Activated CD4-positive, CD25-positive, alpha-beta regulatory T cell treated with anti-CD3 and anti-CD28 coated beads, Interleukin-2, amount 50 U/mL, for 24 hours (primary cell): ENCODE measurements around the gene NUP93.

Experiments used
- ATAC-seq, 2 donors: fragments of 150-1000 bp; cut with Tn5 transposase; one replicate each; pipeline ENCODE4 v1.10.0; 2021; ENCODE audit warnings: mild to moderate bottlenecking in 1 of 2, moderate library complexity in 1 of 2

NUP93 gene

GRCh38 chr16:56729735-56730662, at the start of gene NUP93:
Gene NUP93, plus strand, starts transcription at chr16:56730129. Its CDS starts 18,119 bp downstream, at chr16:56748248.
- ATAC-seq, result peak; percentile 90 to 92

GRCh38 chr16:56681939-56682702, 47.8 kb upstream of the NUP93 start, which contains the start of gene MT1X:
Gene MT1X, plus strand, starts transcription at chr16:56682470. Its CDS starts 71 bp downstream, at chr16:56682541.
- ATAC-seq, result peak; percentile 99

- peak in 1 of 2 donors; percentile 4 for ATAC-seq
Measured at GRCh38 chr16:56682703-56683397, 47.1 kb upstream of the NUP93 start.

- ATAC-seq, result no peak
Measured at GRCh38 chr16:56683424-56684172, 46.3 kb upstream of the NUP93 start.

- ATAC-seq, result no peak
Measured at GRCh38 chr16:56684256-56684925, 45.5 kb upstream of the NUP93 start.

- ATAC-seq, result no peak
Measured at GRCh38 chr16:56684926-56685590, 44.9 kb upstream of the NUP93 start.

- ATAC-seq, result no peak
Measured at GRCh38 chr16:56686758-56687157, 43.2 kb upstream of the NUP93 start.

- ATAC-seq, result no peak
Measured at GRCh38 chr16:56688762-56689161, 41.2 kb upstream of the NUP93 start.

- ATAC-seq, result no peak
Measured at GRCh38 chr16:56689171-56689570, 40.8 kb upstream of the NUP93 start.

- no peak for ATAC-seq
Measured at GRCh38 chr16:56690420-56691122, 39.4 kb upstream of the NUP93 start.

- no peak for ATAC-seq
Measured at GRCh38 chr16:56691885-56692284, 38.0 kb upstream of the NUP93 start.

GRCh38 chr16:56695246-56695645, 34.7 kb upstream of the NUP93 start:
- ATAC-seq, result no peak

- no peak for ATAC-seq
Measured at GRCh38 chr16:56697456-56698155, 32.3 kb upstream of the NUP93 start.

- no peak for ATAC-seq
Measured at GRCh38 chr16:56700195-56700594, 29.7 kb upstream of the NUP93 start.

- no peak for ATAC-seq
Measured at GRCh38 chr16:56700631-56701030, 29.3 kb upstream of the NUP93 start.

GRCh38 chr16:56701534-56701933, 28.4 kb upstream of the NUP93 start:
- ATAC-seq, result no peak

- ATAC-seq, result no peak
Measured at GRCh38 chr16:56702836-56703235, 27.1 kb upstream of the NUP93 start.

GRCh38 chr16:56708525-56709442, 21.1 kb upstream of the NUP93 start:
- ATAC-seq, result peak; percentile 37 to 45
